ENCODE data around the gene SLC16A5.

DNA sequence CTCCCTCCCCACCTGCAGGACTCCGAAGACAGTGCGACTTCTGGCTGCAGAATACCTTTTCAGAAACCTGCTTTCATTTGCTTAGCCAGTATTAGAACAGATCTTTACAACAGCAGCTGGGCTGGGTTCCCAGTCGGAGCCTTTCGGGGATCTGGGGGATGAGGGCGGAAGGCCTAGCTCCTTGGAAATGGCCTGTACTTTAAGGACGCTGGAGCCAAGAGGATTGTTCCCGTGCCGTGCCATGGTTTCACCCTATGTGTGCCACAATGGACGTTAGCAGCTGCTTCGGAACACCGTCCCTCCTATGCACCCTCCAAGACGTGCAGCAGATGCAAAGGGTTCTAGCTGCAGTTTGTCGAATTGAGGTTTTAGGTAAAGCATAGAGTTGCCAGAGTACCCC lies 24.6 kb upstream of the SLC16A5 start:
- TF ChIP-seq, protein P1, sequence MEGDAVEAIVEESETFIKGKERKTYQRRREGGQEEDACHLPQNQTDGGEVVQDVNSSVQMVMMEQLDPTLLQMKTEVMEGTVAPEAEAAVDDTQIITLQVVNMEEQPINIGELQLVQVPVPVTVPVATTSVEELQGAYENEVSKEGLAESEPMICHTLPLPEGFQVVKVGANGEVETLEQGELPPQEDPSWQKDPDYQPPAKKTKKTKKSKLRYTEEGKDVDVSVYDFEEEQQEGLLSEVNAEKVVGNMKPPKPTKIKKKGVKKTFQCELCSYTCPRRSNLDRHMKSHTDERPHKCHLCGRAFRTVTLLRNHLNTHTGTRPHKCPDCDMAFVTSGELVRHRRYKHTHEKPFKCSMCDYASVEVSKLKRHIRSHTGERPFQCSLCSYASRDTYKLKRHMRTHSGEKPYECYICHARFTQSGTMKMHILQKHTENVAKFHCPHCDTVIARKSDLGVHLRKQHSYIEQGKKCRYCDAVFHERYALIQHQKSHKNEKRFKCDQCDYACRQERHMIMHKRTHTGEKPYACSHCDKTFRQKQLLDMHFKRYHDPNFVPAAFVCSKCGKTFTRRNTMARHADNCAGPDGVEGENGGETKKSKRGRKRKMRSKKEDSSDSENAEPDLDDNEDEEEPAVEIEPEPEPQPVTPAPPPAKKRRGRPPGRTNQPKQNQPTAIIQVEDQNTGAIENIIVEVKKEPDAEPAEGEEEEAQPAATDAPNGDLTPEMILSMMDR (IDR thresholded peaks at IDR 0.05) = no peak
- no peak for TF ChIP-seq EZH2 (IDR thresholded peaks at IDR 0.05; ENCODE audit: borderline replicate concordance, insufficient read depth, low read depth, low read length, poor library complexity, severe bottlenecking)
